Measurements from ENCODE around the gene MUC5B. TPM values are rescaled to one million over a fixed set of nuclear protein-coding genes. Genes with fewer than 3 reads are reported as not detected.

Gene MUC5B
- total RNA-seq, 1 experiment from 2014 or later, result 1.6 TPM

DNA sequence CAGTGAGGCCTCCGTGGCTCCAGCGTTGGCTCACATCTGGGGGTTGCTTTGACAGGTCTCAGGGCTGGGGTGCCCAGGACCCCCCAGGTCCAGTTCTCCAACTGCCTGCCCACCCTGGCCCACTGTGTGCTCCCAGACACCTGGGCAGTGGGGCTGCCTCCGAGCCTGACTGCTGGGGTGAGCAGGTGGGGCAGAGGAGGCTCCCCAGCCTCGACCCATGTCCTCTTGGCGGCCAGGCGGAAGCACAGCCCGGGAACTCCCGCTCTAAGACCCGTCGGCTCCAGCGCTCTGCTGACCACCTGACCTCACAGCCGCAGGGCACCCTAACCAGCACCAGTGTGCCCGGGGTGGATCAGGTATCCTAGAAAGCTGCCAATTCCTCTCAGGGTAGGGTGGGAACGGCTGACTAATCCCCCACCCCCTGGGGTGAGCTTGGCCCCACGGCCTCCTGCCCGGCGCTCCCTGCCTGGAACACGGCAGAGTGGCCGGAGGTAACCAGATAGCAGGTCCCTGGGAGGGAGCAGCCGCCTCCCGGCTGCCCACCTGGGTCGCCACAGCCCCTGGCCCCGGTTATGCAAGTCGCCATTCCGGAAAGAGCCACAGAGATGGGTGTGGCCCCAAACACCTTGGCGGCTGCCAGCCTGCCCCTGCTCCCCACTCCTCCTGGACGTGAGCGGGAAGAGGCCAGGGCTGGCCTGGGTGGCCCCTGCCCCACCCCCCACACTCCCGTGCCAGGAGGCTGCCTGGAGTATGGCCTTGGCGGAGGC, 19.2 kb upstream of the MUC5B start (continued):
- TF ChIP-seq, protein P1, sequence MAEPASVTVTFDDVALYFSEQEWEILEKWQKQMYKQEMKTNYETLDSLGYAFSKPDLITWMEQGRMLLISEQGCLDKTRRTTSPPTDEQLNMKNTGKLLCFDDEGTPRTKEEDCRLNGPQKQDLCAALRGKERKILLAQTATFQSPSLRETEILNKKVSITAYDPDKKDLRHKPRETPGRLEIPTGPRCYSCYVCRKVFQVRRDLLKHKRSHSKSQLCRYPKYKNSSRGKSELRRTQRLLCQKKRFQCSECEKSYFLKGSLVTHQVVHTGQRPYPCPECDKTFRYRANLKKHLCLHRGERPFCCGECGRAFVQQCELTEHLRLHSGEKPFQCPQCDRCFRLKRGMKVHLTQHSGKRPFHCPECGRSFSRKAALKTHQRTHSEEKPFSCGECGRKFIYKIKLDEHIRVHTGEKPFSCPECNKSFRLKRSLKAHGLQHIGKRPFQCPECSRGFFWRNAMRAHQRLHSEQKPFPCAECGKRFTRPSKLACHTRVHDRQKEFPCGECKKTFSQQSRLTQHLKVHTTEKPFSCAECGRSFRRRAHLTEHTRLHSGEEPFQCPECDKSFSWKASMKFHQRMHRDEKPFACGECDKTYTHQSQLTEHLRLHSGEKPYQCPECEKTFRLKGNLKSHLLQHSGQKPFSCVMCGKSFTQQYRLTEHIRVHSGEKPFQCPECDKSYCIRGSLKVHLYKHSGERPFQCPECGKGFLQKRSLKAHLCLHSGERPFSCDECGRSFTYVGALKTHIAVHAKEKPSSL (CRISPR knock-in tag; conservative IDR thresholded peaks at IDR 0.05), result no peak
- no peak for TF ChIP-seq IRF2 (CRISPR knock-in tag; IDR thresholded peaks at IDR 0.05; ENCODE audit: borderline replicate concordance, low read depth)
- TF ChIP-seq, protein P2, sequence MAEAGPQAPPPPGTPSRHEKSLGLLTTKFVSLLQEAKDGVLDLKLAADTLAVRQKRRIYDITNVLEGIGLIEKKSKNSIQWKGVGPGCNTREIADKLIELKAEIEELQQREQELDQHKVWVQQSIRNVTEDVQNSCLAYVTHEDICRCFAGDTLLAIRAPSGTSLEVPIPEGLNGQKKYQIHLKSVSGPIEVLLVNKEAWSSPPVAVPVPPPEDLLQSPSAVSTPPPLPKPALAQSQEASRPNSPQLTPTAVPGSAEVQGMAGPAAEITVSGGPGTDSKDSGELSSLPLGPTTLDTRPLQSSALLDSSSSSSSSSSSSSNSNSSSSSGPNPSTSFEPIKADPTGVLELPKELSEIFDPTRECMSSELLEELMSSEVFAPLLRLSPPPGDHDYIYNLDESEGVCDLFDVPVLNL (CRISPR knock-in tag; IDR thresholded peaks at IDR 0.05; ENCODE audit: borderline replicate concordance, low read depth), result no peak
- TF ChIP-seq TEAD1 (CRISPR knock-in tag; IDR thresholded peaks at IDR 0.05), result no peak
- TF ChIP-seq, protein P3, sequence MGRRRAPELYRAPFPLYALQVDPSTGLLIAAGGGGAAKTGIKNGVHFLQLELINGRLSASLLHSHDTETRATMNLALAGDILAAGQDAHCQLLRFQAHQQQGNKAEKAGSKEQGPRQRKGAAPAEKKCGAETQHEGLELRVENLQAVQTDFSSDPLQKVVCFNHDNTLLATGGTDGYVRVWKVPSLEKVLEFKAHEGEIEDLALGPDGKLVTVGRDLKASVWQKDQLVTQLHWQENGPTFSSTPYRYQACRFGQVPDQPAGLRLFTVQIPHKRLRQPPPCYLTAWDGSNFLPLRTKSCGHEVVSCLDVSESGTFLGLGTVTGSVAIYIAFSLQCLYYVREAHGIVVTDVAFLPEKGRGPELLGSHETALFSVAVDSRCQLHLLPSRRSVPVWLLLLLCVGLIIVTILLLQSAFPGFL (CRISPR knock-in tag; IDR thresholded peaks at IDR 0.05; ENCODE audit: borderline replicate concordance), result no peak
- TF ChIP-seq, protein P4, sequence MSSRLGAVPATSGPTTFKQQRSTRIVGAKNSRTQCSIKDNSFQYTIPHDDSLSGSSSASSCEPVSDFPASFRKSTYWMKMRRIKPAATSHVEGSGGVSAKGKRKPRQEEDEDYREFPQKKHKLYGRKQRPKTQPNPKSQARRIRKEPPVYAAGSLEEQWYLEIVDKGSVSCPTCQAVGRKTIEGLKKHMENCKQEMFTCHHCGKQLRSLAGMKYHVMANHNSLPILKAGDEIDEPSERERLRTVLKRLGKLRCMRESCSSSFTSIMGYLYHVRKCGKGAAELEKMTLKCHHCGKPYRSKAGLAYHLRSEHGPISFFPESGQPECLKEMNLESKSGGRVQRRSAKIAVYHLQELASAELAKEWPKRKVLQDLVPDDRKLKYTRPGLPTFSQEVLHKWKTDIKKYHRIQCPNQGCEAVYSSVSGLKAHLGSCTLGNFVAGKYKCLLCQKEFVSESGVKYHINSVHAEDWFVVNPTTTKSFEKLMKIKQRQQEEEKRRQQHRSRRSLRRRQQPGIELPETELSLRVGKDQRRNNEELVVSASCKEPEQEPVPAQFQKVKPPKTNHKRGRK (CRISPR knock-in tag; IDR thresholded peaks at IDR 0.05; ENCODE audit: borderline replicate concordance), result no peak

DNA sequence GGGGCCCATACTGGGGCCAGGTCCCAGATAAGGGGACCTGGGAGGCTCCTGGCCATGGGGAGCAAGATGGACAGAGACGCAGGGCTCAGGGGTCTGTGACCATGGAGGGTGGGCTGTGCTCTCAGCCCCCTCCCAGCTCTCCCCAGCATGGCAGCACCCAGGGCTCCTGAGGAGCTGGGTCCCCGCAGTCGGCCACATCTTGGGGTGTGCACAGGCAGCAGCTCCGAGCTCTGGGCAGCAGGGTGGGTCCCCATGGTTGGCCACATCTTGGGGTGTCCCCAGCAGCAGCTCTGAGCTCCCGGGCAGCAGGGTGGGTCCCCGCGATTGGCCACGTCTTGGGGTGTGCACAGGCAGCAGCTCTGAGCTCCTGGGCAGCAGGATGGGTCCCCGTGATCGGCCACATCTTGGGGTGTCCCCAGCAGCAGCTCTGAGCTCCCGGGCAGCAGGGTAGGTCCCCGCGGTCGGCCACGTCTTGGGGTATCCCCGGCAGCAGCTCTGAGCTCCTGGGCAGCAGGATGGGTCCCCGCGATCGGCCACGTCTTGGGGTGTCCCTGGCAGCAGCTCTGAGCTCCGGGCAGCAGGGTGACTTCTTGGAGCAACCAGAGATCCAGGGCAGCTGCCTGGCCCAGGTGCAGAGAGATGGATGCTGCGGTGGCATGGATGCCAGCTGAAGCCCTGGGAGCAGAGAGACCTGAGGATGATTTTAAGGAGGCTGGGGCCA, 18.3 kb upstream of the MUC5B start:
- no peak overlapping the region for H3K4me3 Mint-ChIP-seq
- ChIA-PET POLR2A (no interaction called here), CTCF (interaction anchor here (1.6 kb wide), 1 partner anchor 249 kb away, joined by 4 read pairs; no protein-coding TSS in a partner anchor)
- no peaks in the 10 kb centered on the region for H3K27me3 Mint-ChIP-seq (ENCODE audit: low read depth)
- ATAC-seq (no peak), DNase-seq (ENCODE audit: low spot score) (peak; percentile 9)
- H3K9me3 Mint-ChIP-seq, result peaks cover 5% of the 10 kb centered on the region
- TF ChIP-seq JAZF1 (CRISPR knock-in tag; IDR thresholded peaks at IDR 0.05) (no peak), SMAD3 (CRISPR knock-in tag; IDR thresholded peaks at IDR 0.05; ENCODE audit: borderline replicate concordance) (no peak), ELF4 (CRISPR knock-in tag; IDR thresholded peaks at IDR 0.05; ENCODE audit: low read depth) (no peak), NR3C1 (CRISPR knock-in tag; conservative IDR thresholded peaks at IDR 0.05; ENCODE audit: low read depth) (no peak), ZNF423 (CRISPR knock-in tag; IDR thresholded peaks at IDR 0.05) (no peak), SOX15 (CRISPR knock-in tag; IDR thresholded peaks at IDR 0.05) (no peak), TEAD4 (CRISPR knock-in tag; IDR thresholded peaks at IDR 0.05) (no peak), ETV6 (CRISPR knock-in tag; IDR thresholded peaks at IDR 0.05) (no peak), TCF7 (CRISPR knock-in tag; IDR thresholded peaks at IDR 0.05; ENCODE audit: low read depth) (no peak), ZBTB21 (CRISPR knock-in tag; IDR thresholded peaks at IDR 0.05; ENCODE audit: borderline replicate concordance) (no peak)
- TF ChIP-seq, protein P4 (CRISPR knock-in tag; IDR thresholded peaks at IDR 0.05; ENCODE audit: borderline replicate concordance), result no peak
- H3K27ac Mint-ChIP-seq, result no peak overlapping the region
- no peaks in the 10 kb centered on the region for H3K4me1 Mint-ChIP-seq
- no peaks in the 10 kb centered on the region for H3K36me3 Mint-ChIP-seq

Measured in WTC11 (cell line).